Nephron (organoid): Measurements from ENCODE around the gene LPA.

ENCODE experiments used
- H3K27ac Mint-ChIP-seq, 3 experiments: 2 replicates each; pipeline ENCODE4 v1.8.0; 2020; ENCODE audit warnings: mixed read lengths in 3 of 3, mild to moderate bottlenecking in 2 of 3, moderate library complexity in 1 of 3
- H3K27me3 Mint-ChIP-seq: 2 replicates; pipeline ENCODE4 v1.8.0; 2021; ENCODE audit warnings: low read depth, mild to moderate bottlenecking, moderate library complexity, mixed read lengths
- H3K36me3 Mint-ChIP-seq: 2 replicates; pipeline ENCODE4 v1.8.0; 2020; ENCODE audit warnings: low read depth, mixed read lengths
- H3K4me1 Mint-ChIP-seq: 2 replicates; pipeline ENCODE4 v1.8.0; 2020; ENCODE audit warnings: mixed read lengths
- H3K4me3 Mint-ChIP-seq, 3 experiments: 2 replicates each; pipeline ENCODE4 v1.8.0; 2020; ENCODE audit warnings: mild to moderate bottlenecking in 3 of 3, mixed read lengths in 3 of 3, moderate library complexity in 2 of 3
- H3K9me3 Mint-ChIP-seq: 2 replicates; pipeline ENCODE4 v1.8.0; 2020; ENCODE audit warnings: mixed read lengths
- TF ChIP-seq, protein P1 (sequence below), 3 experiments: fragments of 200-600 bp; sonication (generic); IDR thresholded peaks; one replicate each; pipeline ENCODE4 v1.5.0; 2021; ENCODE audit warnings: antibody characterized with exemption in 3 of 3; ENCODE audit not compliant: unreplicated experiment in 3 of 3

Gene LPA

GRCh38 chr6:160494576-160494975 is 169.5 kb downstream of the LPA start:
- TF ChIP-seq, protein P1, sequence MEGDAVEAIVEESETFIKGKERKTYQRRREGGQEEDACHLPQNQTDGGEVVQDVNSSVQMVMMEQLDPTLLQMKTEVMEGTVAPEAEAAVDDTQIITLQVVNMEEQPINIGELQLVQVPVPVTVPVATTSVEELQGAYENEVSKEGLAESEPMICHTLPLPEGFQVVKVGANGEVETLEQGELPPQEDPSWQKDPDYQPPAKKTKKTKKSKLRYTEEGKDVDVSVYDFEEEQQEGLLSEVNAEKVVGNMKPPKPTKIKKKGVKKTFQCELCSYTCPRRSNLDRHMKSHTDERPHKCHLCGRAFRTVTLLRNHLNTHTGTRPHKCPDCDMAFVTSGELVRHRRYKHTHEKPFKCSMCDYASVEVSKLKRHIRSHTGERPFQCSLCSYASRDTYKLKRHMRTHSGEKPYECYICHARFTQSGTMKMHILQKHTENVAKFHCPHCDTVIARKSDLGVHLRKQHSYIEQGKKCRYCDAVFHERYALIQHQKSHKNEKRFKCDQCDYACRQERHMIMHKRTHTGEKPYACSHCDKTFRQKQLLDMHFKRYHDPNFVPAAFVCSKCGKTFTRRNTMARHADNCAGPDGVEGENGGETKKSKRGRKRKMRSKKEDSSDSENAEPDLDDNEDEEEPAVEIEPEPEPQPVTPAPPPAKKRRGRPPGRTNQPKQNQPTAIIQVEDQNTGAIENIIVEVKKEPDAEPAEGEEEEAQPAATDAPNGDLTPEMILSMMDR (IDR thresholded peaks at IDR 0.05; ENCODE audit: unreplicated experiment in 3 of 3) = no peak
- Mint-ChIP-seq H3K27ac (no peak overlapping the region), H3K27me3 (no peaks in the 10 kb centered on the region), H3K4me1 (no peaks in the 10 kb centered on the region), H3K9me3 (no peaks in the 10 kb centered on the region), H3K36me3 (no peaks in the 10 kb centered on the region), H3K4me3 (no peak overlapping the region)

- H3K4me3 Mint-ChIP-seq = no peak overlapping the region
Measured at GRCh38 chr6:160489091-160489490, 175.0 kb downstream of the LPA start.

GRCh38 chr6:160487116-160487515 is 177.0 kb downstream of the LPA start:
- H3K9me3 Mint-ChIP-seq = no peaks in the 10 kb centered on the region
- TF ChIP-seq, protein P1 (IDR thresholded peaks at IDR 0.05; ENCODE audit: unreplicated experiment in 3 of 3) = no peak
- H3K4me3 Mint-ChIP-seq = no peak overlapping the region
- H3K36me3 Mint-ChIP-seq = peaks cover 4% of the 10 kb centered on the region
- no peaks in the 10 kb centered on the region for H3K4me1 Mint-ChIP-seq
- H3K27me3 Mint-ChIP-seq = no peaks in the 10 kb centered on the region
- H3K27ac Mint-ChIP-seq = no peak overlapping the region

More at GRCh38 chr6:160489091-160489490, 175.0 kb downstream of the LPA start:
- Mint-ChIP-seq H3K27me3 (no peaks in the 10 kb centered on the region), H3K9me3 (no peaks in the 10 kb centered on the region), H3K4me1 (no peaks in the 10 kb centered on the region), H3K27ac (no peak overlapping the region), H3K36me3 (no peaks in the 10 kb centered on the region)
- TF ChIP-seq, protein P1 (IDR thresholded peaks at IDR 0.05; ENCODE audit: unreplicated experiment in 3 of 3) = no peak
